ENCODE data around the gene TEX13A. TPM values are rescaled to one million over a fixed set of nuclear protein-coding genes. Genes with fewer than 3 reads are reported as not detected.
A peak's percentile ranks its signal among the peaks of the same experiment; 100 is the strongest.

Gene TEX13A
- total and polyA plus RNA-seq, 2 experiments from 2014 or later: not detected

- TF ChIP-seq, protein P1, sequence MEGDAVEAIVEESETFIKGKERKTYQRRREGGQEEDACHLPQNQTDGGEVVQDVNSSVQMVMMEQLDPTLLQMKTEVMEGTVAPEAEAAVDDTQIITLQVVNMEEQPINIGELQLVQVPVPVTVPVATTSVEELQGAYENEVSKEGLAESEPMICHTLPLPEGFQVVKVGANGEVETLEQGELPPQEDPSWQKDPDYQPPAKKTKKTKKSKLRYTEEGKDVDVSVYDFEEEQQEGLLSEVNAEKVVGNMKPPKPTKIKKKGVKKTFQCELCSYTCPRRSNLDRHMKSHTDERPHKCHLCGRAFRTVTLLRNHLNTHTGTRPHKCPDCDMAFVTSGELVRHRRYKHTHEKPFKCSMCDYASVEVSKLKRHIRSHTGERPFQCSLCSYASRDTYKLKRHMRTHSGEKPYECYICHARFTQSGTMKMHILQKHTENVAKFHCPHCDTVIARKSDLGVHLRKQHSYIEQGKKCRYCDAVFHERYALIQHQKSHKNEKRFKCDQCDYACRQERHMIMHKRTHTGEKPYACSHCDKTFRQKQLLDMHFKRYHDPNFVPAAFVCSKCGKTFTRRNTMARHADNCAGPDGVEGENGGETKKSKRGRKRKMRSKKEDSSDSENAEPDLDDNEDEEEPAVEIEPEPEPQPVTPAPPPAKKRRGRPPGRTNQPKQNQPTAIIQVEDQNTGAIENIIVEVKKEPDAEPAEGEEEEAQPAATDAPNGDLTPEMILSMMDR (IDR thresholded peaks at IDR 0.05; ENCODE audit: low read depth, low read length): no peak
- Histone ChIP-seq H3K4me1 (ENCODE audit: low read depth) (no peaks in the 10 kb centered on the region), H3K27me3 (no peaks in the 10 kb centered on the region), H3K27ac (no peak overlapping the region), H3K36me3 (no peaks in the 10 kb centered on the region), H3K9me3 (ENCODE audit: low read depth) (no peaks in the 10 kb centered on the region), H3K4me3 (no peak overlapping the region)
- DNase-seq (ENCODE audit: low read depth in 1 of 2, low spot score in 1 of 2): peak in 1 of 2 donors; percentile 5
Observed at GRCh38 chrX:105228602-105229001, 8.1 kb upstream of the TEX13A start.

GRCh38 chrX:105226499-105226898 lies 6.0 kb upstream of the TEX13A start:
- Histone ChIP-seq H3K4me3 (no peak overlapping the region), H3K9me3 (ENCODE audit: low read depth) (no peaks in the 10 kb centered on the region), H3K36me3 (no peaks in the 10 kb centered on the region), H3K27ac (no peak overlapping the region), H3K27me3 (no peaks in the 10 kb centered on the region), H3K4me1 (ENCODE audit: low read depth) (no peaks in the 10 kb centered on the region)
- no peak for DNase-seq (ENCODE audit: low read depth in 1 of 2, low spot score in 1 of 2)
- TF ChIP-seq, protein P1 (IDR thresholded peaks at IDR 0.05; ENCODE audit: low read depth, low read length): no peak

- Histone ChIP-seq H3K36me3 (no peaks in the 10 kb centered on the region), H3K27me3 (no peaks in the 10 kb centered on the region), H3K27ac (no peak overlapping the region), H3K9me3 (ENCODE audit: low read depth) (no peaks in the 10 kb centered on the region), H3K4me3 (no peak overlapping the region), H3K4me1 (ENCODE audit: low read depth) (no peaks in the 10 kb centered on the region)
- TF ChIP-seq, protein P1 (IDR thresholded peaks at IDR 0.05; ENCODE audit: low read depth, low read length): no peak
- no peak for DNase-seq (ENCODE audit: low read depth in 1 of 2, low spot score in 1 of 2)
Observed at GRCh38 chrX:105221374-105221773, 880 bp upstream of the TEX13A start.

GRCh38 chrX:105219454-105220401 lies 766 bp downstream of the TEX13A start:
- H3K27me3 ChIP-seq: no peaks in the 10 kb centered on the region
- no peak overlapping the region for H3K4me3 ChIP-seq
- no peaks in the 10 kb centered on the region for H3K36me3 ChIP-seq
- TF ChIP-seq, protein P1 (IDR thresholded peaks at IDR 0.05; ENCODE audit: low read depth, low read length): no peak
- no peaks in the 10 kb centered on the region for H3K4me1 ChIP-seq (ENCODE audit: low read depth)
- no peak for DNase-seq (ENCODE audit: low read depth in 1 of 2, low spot score in 1 of 2)
- H3K27ac ChIP-seq: no peak overlapping the region
- H3K9me3 ChIP-seq (ENCODE audit: low read depth): no peaks in the 10 kb centered on the region

DNA sequence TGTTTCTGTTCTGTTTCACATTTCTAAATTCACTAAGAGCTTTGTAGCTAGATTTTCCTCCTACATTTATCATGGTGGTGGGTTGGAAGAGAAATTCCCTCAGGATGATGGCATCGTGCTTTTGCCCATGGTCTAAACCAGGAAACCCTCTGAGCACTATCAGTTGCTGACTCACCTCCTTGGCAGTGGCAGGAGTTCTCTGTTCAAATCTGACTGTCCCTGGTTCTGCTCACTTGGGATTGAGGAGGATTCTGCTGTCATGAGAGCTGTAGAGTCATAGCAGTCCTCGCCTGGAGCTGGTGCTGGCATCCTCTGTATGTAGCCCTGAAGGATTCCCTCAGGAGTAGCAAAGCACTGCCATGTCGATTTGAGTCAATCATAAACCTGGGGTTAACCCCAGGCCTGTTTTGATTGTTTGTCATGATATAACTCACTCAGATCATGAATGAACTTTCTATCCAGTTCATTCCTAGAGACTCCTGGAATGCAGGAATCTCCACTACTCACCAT lies 9.4 kb downstream of the TEX13A start:
- H3K27me3 ChIP-seq: no peaks in the 10 kb centered on the region
- no peak overlapping the region for H3K27ac ChIP-seq
- H3K4me3 ChIP-seq: no peak overlapping the region
- DNase-seq (ENCODE audit: low read depth in 1 of 2, low spot score in 1 of 2): no peak
- TF ChIP-seq, protein P1 (IDR thresholded peaks at IDR 0.05; ENCODE audit: low read depth, low read length): no peak
- no peaks in the 10 kb centered on the region for H3K9me3 ChIP-seq (ENCODE audit: low read depth)
- no peaks in the 10 kb centered on the region for H3K36me3 ChIP-seq
- H3K4me1 ChIP-seq (ENCODE audit: low read depth): no peaks in the 10 kb centered on the region

Measured in cardiac muscle cell (in vitro differentiated cells and primary cell).